Panc1 (cell line): ENCODE data around the gene CARMIL1. TPM values are rescaled to one million over a fixed set of nuclear protein-coding genes. Genes with fewer than 3 reads are reported as not detected.

Experiments
- ATAC-seq: fragments of 200-7000 bp; cut with Tn5 transposase; 2 replicates; pipeline ENCODE4 v1.9.1; 2020; ENCODE audit warnings: mild to moderate bottlenecking, moderate library complexity
- BruUV-seq: library from RNA; stranded (reverse); fragments of 400-500 nt; replicated peaks from 2 replicates; lab custom pipeline; 2021; lab: Mats Ljungman, UMichigan
- CTCF ChIA-PET: fragments of 300-600 bp; sonication (Branson Sonifier 250); formaldehyde crosslinking; loops from one replicate; lab custom pipeline; 2022; ENCODE audit warnings: antibody characterized with exemption; lab: Charles Lee
- POLR2A ChIA-PET: fragments of 300-600 bp; sonication (Branson Sonifier 250); formaldehyde crosslinking; loops from one replicate; lab custom pipeline; 2022; ENCODE audit warnings: antibody characterized with exemption; lab: Charles Lee
- DNase-seq: peaks from one replicate; pipeline ENCODE4 v3.0.0-alpha.2; 2010; ENCODE audit warnings: low read depth, low spot score
- H3K27ac ChIP-seq: 2 replicates; pipeline ENCODE4 v1.5.1; 2011; ENCODE audit warnings: mild to moderate bottlenecking, low read length, inconsistent platforms
- H3K27me3 ChIP-seq: fragments of 200-500 bp; sonication (Bioruptor generic); 2 replicates; pipeline ENCODE4 v1.6.0; 2014; ENCODE audit warnings: low read length, inconsistent platforms; ENCODE audit not compliant: control insufficient read depth, insufficient read depth
- H3K36me3 ChIP-seq: fragments of 200-500 bp; sonication (Bioruptor generic); 2 replicates; pipeline ENCODE4 v1.5.1; 2014; ENCODE audit warnings: inconsistent platforms, mild to moderate bottlenecking, low read length, moderate library complexity; ENCODE audit not compliant: control insufficient read depth, insufficient read depth
- H3K4me1 ChIP-seq: 2 replicates; pipeline ENCODE4 v1.5.1; 2011; ENCODE audit warnings: inconsistent platforms, mild to moderate bottlenecking, low read length, moderate library complexity; ENCODE audit not compliant: control insufficient read depth, insufficient read depth
- H3K4me3 ChIP-seq, 2 experiments: 2 replicates each; pipeline ENCODE4 v1.5.1; 2011 to 2012; ENCODE audit warnings: low read depth in 2 of 2, low read length in 2 of 2, mild to moderate bottlenecking in 2 of 2, inconsistent platforms in 1 of 2, moderate library complexity in 1 of 2
- H3K9me3 ChIP-seq: fragments of 200-500 bp; sonication (Bioruptor generic); 2 replicates; pipeline ENCODE4 v1.5.1; 2014; ENCODE audit warnings: low read depth, mild to moderate bottlenecking, inconsistent platforms, low read length, moderate library complexity; ENCODE audit not compliant: control insufficient read depth, insufficient read depth
- POLR2AphosphoS5 ChIP-seq: IDR thresholded peaks from 2 replicates; pipeline ENCODE4 v1.6.1; 2012; ENCODE audit warnings: mild to moderate bottlenecking, low read depth, low read length, moderate library complexity
- SIN3A ChIP-seq: IDR thresholded peaks from 2 replicates; pipeline ENCODE4 v1.6.1; 2012; ENCODE audit warnings: low read depth, mild to moderate bottlenecking, low read length, moderate library complexity, borderline replicate concordance; ENCODE audit not compliant: insufficient read depth
- TCF7L2 ChIP-seq: IDR thresholded peaks from 2 replicates; pipeline ENCODE4 v1.6.1; 2011; ENCODE audit warnings: mild to moderate bottlenecking, low read depth, low read length, inconsistent platforms
- in situ Hi-C: cut with HindIII; loops from 2 replicates; pipeline ENCODE4 v1.10.0; 2016; ENCODE audit warnings: low sequenced_read_pairs, low pct_unique_long_range_greater_than_20kb
- intact Hi-C: fragments of 100-400 bp; cut with micrococcal nuclease; formaldehyde crosslinking; loops from one replicate; pipeline ENCODE4 v1.10.0; 2022; ENCODE audit not compliant: unreplicated experiment
- total RNA-seq: library from RNA; stranded (reverse); gene quantifications from one replicate; pipeline ENCODE4 v1.2.1, GENCODE V29; 2021; ENCODE audit not compliant: unreplicated experiment
- TF ChIP-seq, protein P1 (sequence below), 2 experiments: IDR thresholded peaks; 2 replicates each; pipeline ENCODE4 v1.6.1; 2011 to 2012; ENCODE audit warnings: low read depth in 2 of 2, control low read depth in 1 of 2, low read length in 1 of 2, mild to moderate bottlenecking in 1 of 2, moderate library complexity in 1 of 2; ENCODE audit not compliant: insufficient read depth in 1 of 2
- TF ChIP-seq, protein P2 (sequence below): fragments of 450-650 bp; IDR thresholded peaks from 2 replicates; pipeline ENCODE4 v1.5.1; 2017; ENCODE audit warnings: mild to moderate bottlenecking

The CARMIL1 gene
- total RNA-seq, 1 experiment from 2014 or later, result 4.0 TPM

DNA sequence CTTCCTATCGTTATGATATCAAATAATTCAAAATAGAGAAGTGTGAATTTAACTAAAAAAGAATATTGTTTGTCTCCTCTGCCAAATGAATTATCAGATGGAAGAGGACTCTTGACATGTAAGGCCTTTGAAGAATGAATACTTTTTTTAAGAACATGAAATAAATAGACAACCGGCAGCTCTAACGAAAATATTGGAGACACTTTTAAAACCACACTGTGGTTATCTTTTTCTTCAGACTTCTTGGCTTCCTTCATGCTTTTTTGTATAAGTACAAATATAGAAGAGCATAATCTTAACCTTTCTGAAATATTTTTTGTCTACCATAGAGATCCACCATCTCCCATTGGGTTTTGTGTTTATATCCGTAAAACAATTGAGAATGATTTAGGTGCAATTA, 257.6 kb downstream of the CARMIL1 start:
- in situ Hi-C loops, result no loop called here
- Histone ChIP-seq H3K4me3 (no peak overlapping the region), H3K27ac (no peak overlapping the region), H3K9me3 (no peaks in the 10 kb centered on the region), H3K4me1 (no peaks in the 10 kb centered on the region), H3K36me3 (no peaks in the 10 kb centered on the region), H3K27me3 (no peaks in the 10 kb centered on the region)
- TF ChIP-seq, protein P1, sequence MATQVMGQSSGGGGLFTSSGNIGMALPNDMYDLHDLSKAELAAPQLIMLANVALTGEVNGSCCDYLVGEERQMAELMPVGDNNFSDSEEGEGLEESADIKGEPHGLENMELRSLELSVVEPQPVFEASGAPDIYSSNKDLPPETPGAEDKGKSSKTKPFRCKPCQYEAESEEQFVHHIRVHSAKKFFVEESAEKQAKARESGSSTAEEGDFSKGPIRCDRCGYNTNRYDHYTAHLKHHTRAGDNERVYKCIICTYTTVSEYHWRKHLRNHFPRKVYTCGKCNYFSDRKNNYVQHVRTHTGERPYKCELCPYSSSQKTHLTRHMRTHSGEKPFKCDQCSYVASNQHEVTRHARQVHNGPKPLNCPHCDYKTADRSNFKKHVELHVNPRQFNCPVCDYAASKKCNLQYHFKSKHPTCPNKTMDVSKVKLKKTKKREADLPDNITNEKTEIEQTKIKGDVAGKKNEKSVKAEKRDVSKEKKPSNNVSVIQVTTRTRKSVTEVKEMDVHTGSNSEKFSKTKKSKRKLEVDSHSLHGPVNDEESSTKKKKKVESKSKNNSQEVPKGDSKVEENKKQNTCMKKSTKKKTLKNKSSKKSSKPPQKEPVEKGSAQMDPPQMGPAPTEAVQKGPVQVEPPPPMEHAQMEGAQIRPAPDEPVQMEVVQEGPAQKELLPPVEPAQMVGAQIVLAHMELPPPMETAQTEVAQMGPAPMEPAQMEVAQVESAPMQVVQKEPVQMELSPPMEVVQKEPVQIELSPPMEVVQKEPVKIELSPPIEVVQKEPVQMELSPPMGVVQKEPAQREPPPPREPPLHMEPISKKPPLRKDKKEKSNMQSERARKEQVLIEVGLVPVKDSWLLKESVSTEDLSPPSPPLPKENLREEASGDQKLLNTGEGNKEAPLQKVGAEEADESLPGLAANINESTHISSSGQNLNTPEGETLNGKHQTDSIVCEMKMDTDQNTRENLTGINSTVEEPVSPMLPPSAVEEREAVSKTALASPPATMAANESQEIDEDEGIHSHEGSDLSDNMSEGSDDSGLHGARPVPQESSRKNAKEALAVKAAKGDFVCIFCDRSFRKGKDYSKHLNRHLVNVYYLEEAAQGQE (IDR thresholded peaks at IDR 0.05; ENCODE audit: insufficient read depth in 1 of 2, low read depth in 2 of 2, low read length in 1 of 2), result no peak
- TF ChIP-seq, protein P2, sequence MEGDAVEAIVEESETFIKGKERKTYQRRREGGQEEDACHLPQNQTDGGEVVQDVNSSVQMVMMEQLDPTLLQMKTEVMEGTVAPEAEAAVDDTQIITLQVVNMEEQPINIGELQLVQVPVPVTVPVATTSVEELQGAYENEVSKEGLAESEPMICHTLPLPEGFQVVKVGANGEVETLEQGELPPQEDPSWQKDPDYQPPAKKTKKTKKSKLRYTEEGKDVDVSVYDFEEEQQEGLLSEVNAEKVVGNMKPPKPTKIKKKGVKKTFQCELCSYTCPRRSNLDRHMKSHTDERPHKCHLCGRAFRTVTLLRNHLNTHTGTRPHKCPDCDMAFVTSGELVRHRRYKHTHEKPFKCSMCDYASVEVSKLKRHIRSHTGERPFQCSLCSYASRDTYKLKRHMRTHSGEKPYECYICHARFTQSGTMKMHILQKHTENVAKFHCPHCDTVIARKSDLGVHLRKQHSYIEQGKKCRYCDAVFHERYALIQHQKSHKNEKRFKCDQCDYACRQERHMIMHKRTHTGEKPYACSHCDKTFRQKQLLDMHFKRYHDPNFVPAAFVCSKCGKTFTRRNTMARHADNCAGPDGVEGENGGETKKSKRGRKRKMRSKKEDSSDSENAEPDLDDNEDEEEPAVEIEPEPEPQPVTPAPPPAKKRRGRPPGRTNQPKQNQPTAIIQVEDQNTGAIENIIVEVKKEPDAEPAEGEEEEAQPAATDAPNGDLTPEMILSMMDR, result no peak
- TF ChIP-seq TCF7L2, result no peak
- no peak for TF ChIP-seq SIN3A
- TF ChIP-seq POLR2AphosphoS5, result no peak
- ATAC-seq (no peak), DNase-seq (no peak)
- ChIA-PET CTCF (interaction anchor here (0.5 kb wide), 1 partner anchor 273 kb away, joined by 3 read pairs; no protein-coding TSS in a partner anchor), POLR2A (interaction anchor here (0.6 kb wide), 1 partner anchor 228 kb away, joined by 3 read pairs; no protein-coding TSS in a partner anchor)
- intact Hi-C loops, result no loop called here
- BruUV-seq, result no TSS peak

- Histone ChIP-seq H3K9me3 (no peaks in the 10 kb centered on the region), H3K4me1 (no peaks in the 10 kb centered on the region), H3K4me3 (no peak overlapping the region), H3K36me3 (no peaks in the 10 kb centered on the region), H3K27me3 (no peaks in the 10 kb centered on the region), H3K27ac (no peak overlapping the region)
- CTCF ChIA-PET, result no interaction called here
- TF ChIP-seq TCF7L2 (no peak), SIN3A (no peak), POLR2AphosphoS5 (no peak)
- TF ChIP-seq, protein P2, result no peak
- TF ChIP-seq, protein P1 (IDR thresholded peaks at IDR 0.05; ENCODE audit: insufficient read depth in 1 of 2, low read depth in 2 of 2, low read length in 1 of 2), result no peak
- ATAC-seq, result no peak
- no peak for DNase-seq
- POLR2A ChIA-PET, result no interaction called here
- in situ Hi-C loops (no loop called here), intact Hi-C loops (no loop called here)
- BruUV-seq, result no TSS peak
Observed at GRCh38 chr6:25537349-25538018, 258.3 kb downstream of the CARMIL1 start.
